OCI-LY7 (cell line): ENCODE results near the gene RSPH4A. TPM values are rescaled to one million over a fixed set of nuclear protein-coding genes. Genes with fewer than 3 reads are reported as not detected.

Source experiments
- BruUV-seq: library from RNA; stranded (reverse); fragments of 400-500 nt; replicated peaks from 2 replicates; lab custom pipeline; 2021; lab: Mats Ljungman, UMichigan
- CTCF ChIA-PET: fragments of 300-600 bp; sonication (Branson Sonifier 250); formaldehyde crosslinking; loops from one replicate; lab custom pipeline; 2022; ENCODE audit warnings: antibody characterized with exemption; ENCODE audit not compliant: unreplicated experiment; lab: Charles Lee
- POLR2A ChIA-PET: fragments of 300-600 bp; sonication (Branson Sonifier 250); formaldehyde crosslinking; loops from one replicate; lab custom pipeline; 2022; ENCODE audit warnings: antibody characterized with exemption; lab: Charles Lee
- DNase-seq: peaks from one replicate; pipeline ENCODE4 v3.0.0-alpha.2; 2015; ENCODE audit warnings: low spot score
- H2AFZ ChIP-seq: fragments of 200-600 bp; sonication (generic), shearing (Covaris generic); 2 replicates; pipeline ENCODE4 v1.6.1; 2014; ENCODE audit warnings: mild to moderate bottlenecking, antibody characterized with exemption, low read length, moderate library complexity
- H3K27ac ChIP-seq: fragments of 200-600 bp; sonication (generic); 2 replicates; pipeline ENCODE4 v1.5.1; 2014; ENCODE audit warnings: mixed run types, low read depth, mild to moderate bottlenecking, moderate library complexity, low read length, inconsistent platforms; ENCODE audit not compliant: poor library complexity, severe bottlenecking
- H3K36me3 ChIP-seq: fragments of 200-600 bp; sonication (generic); 2 replicates; pipeline ENCODE4 v1.6.1; 2014; ENCODE audit warnings: mild to moderate bottlenecking, antibody characterized with exemption, low read length, moderate library complexity, mixed read lengths; ENCODE audit not compliant: insufficient read depth
- H3K4me1 ChIP-seq: fragments of 200-600 bp; sonication (generic); 2 replicates; pipeline ENCODE4 v1.5.1; 2014; ENCODE audit warnings: mild to moderate bottlenecking, low read length; ENCODE audit not compliant: insufficient read depth, poor library complexity, severe bottlenecking
- H3K4me2 ChIP-seq: fragments of 200-600 bp; sonication (generic); 2 replicates; pipeline ENCODE4 v1.6.1; 2014; ENCODE audit warnings: mild to moderate bottlenecking, low read length
- H3K4me3 ChIP-seq: fragments of 200-600 bp; sonication (generic); 2 replicates; pipeline ENCODE4 v1.5.1; 2014; ENCODE audit warnings: mild to moderate bottlenecking, low read depth, low read length; ENCODE audit not compliant: poor library complexity, severe bottlenecking
- H3K79me2 ChIP-seq: fragments of 200-600 bp; sonication (generic); 2 replicates; pipeline ENCODE4 v1.6.1; 2016; ENCODE audit warnings: low read depth, mild to moderate bottlenecking, low read length, moderate library complexity, mixed read lengths; ENCODE audit not compliant: insufficient read depth
- H3K9me2 ChIP-seq: fragments of 200-600 bp; sonication (generic); 2 replicates; pipeline ENCODE4 v1.6.1; 2016; ENCODE audit warnings: mild to moderate bottlenecking, low read length, mixed read lengths; ENCODE audit not compliant: insufficient read depth
- H3K9me3 ChIP-seq: fragments of 200-600 bp; sonication (generic); 2 replicates; pipeline ENCODE4 v1.6.1; 2014; ENCODE audit warnings: mild to moderate bottlenecking, mixed run types, low read length, mixed read lengths
- H4K20me1 ChIP-seq: fragments of 200-600 bp; sonication (generic); 2 replicates; pipeline ENCODE4 v1.6.1; 2014; ENCODE audit warnings: mild to moderate bottlenecking, antibody characterized with exemption, low read length, moderate library complexity, mixed read lengths; ENCODE audit not compliant: insufficient read depth
- EZH2phosphoT487 ChIP-seq: fragments of 200-600 bp; sonication (generic); IDR thresholded peaks from 2 replicates; pipeline ENCODE4 v1.6.1; 2018; ENCODE audit warnings: low read depth, borderline replicate concordance, mild to moderate bottlenecking, mixed run types, antibody characterized with exemption, low read length, moderate library complexity, mixed read lengths
- intact Hi-C: fragments of 100-400 bp; cut with micrococcal nuclease; formaldehyde crosslinking; loops from one replicate; pipeline ENCODE4 v1.10.0; 2022; ENCODE audit not compliant: unreplicated experiment
- total RNA-seq, 2 experiments: library from RNA; depleted of rRNA in 1 of 2; stranded (reverse); fragments of >200 nt in 1 of 2; shearing (Covaris generic) in 1 of 2; gene quantifications; 2 replicates each; pipeline ENCODE4 v1.2.3, GENCODE V29; 2014 to 2022
- TF ChIP-seq, protein P1 (sequence below): fragments of 200-600 bp; sonication (generic); conservative IDR thresholded peaks from 2 replicates; pipeline ENCODE4 v1.5.1; 2014; ENCODE audit warnings: mild to moderate bottlenecking, antibody characterized with exemption, low read length, moderate library complexity, mixed read lengths

The RSPH4A gene
- total RNA-seq, 2 experiments from 2014 or later = 0.16 TPM; not detected in 1

DNA sequence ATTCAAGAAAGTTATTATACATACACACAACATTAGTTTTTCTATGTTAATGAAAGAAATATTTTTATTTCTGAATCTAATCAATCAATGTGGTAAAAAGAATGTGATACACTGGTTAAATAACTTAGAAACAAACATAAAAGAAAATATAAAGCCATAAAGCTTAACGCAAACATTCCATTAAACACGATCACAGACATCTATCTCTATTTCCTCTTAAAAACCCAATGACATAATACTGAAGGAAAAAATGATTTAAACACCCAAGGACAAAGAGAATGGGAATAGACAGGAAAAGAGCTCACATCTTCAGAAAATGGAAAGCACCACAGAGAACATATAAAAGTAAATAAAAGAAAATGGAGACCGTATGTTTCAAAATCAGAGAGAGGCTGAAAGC is 32.9 kb downstream of the RSPH4A start:
- ChIA-PET CTCF (no interaction called here), POLR2A (interaction anchor here (0.5 to 1.6 kb wide), 4 partner anchors 11 to 66 kb away, joined by 3 read pairs; no protein-coding TSS in a partner anchor)
- H3K9me3 ChIP-seq = no peaks in the 10 kb centered on the region
- no peaks in the 10 kb centered on the region for H4K20me1 ChIP-seq
- no peak overlapping the region for H3K27ac ChIP-seq
- H3K4me1 ChIP-seq = no peaks in the 10 kb centered on the region
- H3K36me3 ChIP-seq = peaks cover 81% of the 10 kb centered on the region
- H3K4me2 ChIP-seq = no peak overlapping the region
- no peak overlapping the region for H2AFZ ChIP-seq
- no peaks in the 10 kb centered on the region; the same call in 1 of the 2 replicates for H3K79me2 ChIP-seq
- H3K4me3 ChIP-seq = no peak overlapping the region
- no peak for DNase-seq
- no TSS peak for BruUV-seq
- H3K9me2 ChIP-seq = no peaks in the 10 kb centered on the region
- no peak for TF ChIP-seq EZH2phosphoT487
- TF ChIP-seq, protein P1, sequence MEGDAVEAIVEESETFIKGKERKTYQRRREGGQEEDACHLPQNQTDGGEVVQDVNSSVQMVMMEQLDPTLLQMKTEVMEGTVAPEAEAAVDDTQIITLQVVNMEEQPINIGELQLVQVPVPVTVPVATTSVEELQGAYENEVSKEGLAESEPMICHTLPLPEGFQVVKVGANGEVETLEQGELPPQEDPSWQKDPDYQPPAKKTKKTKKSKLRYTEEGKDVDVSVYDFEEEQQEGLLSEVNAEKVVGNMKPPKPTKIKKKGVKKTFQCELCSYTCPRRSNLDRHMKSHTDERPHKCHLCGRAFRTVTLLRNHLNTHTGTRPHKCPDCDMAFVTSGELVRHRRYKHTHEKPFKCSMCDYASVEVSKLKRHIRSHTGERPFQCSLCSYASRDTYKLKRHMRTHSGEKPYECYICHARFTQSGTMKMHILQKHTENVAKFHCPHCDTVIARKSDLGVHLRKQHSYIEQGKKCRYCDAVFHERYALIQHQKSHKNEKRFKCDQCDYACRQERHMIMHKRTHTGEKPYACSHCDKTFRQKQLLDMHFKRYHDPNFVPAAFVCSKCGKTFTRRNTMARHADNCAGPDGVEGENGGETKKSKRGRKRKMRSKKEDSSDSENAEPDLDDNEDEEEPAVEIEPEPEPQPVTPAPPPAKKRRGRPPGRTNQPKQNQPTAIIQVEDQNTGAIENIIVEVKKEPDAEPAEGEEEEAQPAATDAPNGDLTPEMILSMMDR = no peak
- intact Hi-C loops = loop anchor here (5.0 kb wide), 1 partner anchor 77 kb away; the partner anchor contains the start of gene RWDD1

GRCh38 chr6:116651916-116652315 is 35.6 kb downstream of the RSPH4A start:
- H3K4me3 ChIP-seq = no peak overlapping the region
- BruUV-seq = no TSS peak
- no peaks in the 10 kb centered on the region for H3K9me3 ChIP-seq
- DNase-seq = no peak
- no peaks in the 10 kb centered on the region for H3K9me2 ChIP-seq
- no peak overlapping the region for H3K27ac ChIP-seq
- peaks cover 82% of the 10 kb centered on the region for H3K36me3 ChIP-seq
- intact Hi-C loops = no loop called here
- CTCF ChIA-PET = no interaction called here
- no peaks in the 10 kb centered on the region for H4K20me1 ChIP-seq
- H3K79me2 ChIP-seq = no peaks in the 10 kb centered on the region; the same call in 1 of the 2 replicates
- no peak for TF ChIP-seq EZH2phosphoT487
- TF ChIP-seq, protein P1 = no peak
- POLR2A ChIA-PET = interaction anchor here (0.6 to 1.0 kb wide), 3 partner anchors 22 to 117 kb away, joined by 3 to 4 read pairs (median 3); no protein-coding TSS in a partner anchor
- H3K4me2 ChIP-seq = no peak overlapping the region
- H2AFZ ChIP-seq = no peak overlapping the region
- no peaks in the 10 kb centered on the region for H3K4me1 ChIP-seq

DNA sequence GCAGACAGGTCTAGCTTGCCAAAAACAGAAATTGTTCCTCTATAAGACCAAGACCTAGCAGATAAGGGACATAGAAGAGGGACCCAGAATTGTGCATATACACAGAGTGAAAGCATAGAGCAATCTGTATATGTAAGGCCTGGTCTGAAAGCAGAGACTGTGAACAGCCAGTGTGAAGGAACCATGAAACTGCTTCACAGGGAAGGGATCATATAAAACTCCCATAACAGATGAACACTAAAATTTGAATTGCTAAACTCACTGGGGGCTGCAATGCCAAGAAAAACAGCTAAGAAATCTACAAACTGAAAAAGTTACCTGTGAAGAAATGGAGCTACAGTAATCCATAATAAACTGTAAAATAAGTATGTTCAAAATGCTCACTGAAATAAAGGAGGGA is 45.3 kb downstream of the RSPH4A start:
- POLR2A ChIA-PET = interaction anchor here (0.6 to 1.3 kb wide), 6 partner anchors 11 to 605 kb away, joined by 3 to 4 read pairs (median 3); no protein-coding TSS in a partner anchor
- no peak overlapping the region for H3K4me2 ChIP-seq
- no peaks in the 10 kb centered on the region for H3K9me3 ChIP-seq
- CTCF ChIA-PET = no interaction called here
- H4K20me1 ChIP-seq = peaks cover 17% of the 10 kb centered on the region; the same call in 1 of the 2 replicates
- no peak overlapping the region for H3K27ac ChIP-seq
- no peak for DNase-seq
- TF ChIP-seq EZH2phosphoT487 = no peak
- TF ChIP-seq, protein P1 = no peak
- intact Hi-C loops = loop anchor here (10.0 kb wide), 2 partner anchors 247 to 387 kb away; partner anchors contain the start of gene TSPYL1
- H2AFZ ChIP-seq = no peak overlapping the region
- peaks cover 52% of the 10 kb centered on the region for H3K36me3 ChIP-seq
- H3K4me1 ChIP-seq = peaks cover 15% of the 10 kb centered on the region
- no peaks in the 10 kb centered on the region for H3K9me2 ChIP-seq
- peaks cover 72% of the 10 kb centered on the region for H3K79me2 ChIP-seq
- no peak overlapping the region for H3K4me3 ChIP-seq
- no TSS peak for BruUV-seq
